IMR-90 (cell line): ENCODE measurements around the gene SERPINB4. TPM values are rescaled to one million over a fixed set of nuclear protein-coding genes. Genes with fewer than 3 reads are reported as not detected.
A peak's percentile ranks its signal among the peaks of the same experiment; 100 is the strongest.

Experiments
- ATAC-seq: fragments of 200-7000 bp; cut with Tn5 transposase; 2 replicates; pipeline ENCODE4 v1.9.1; 2020; ENCODE audit warnings: low read depth, mild to moderate bottlenecking, moderate library complexity
- BruUV-seq: library from RNA; stranded (reverse); fragments of 400-500 nt; replicated peaks from 2 replicates; lab custom pipeline; 2021; lab: Mats Ljungman, UMichigan
- CTCF ChIA-PET: fragments of 300-600 bp; formaldehyde crosslinking; extraction: SDS; loops from one replicate; lab custom pipeline; 2021; ENCODE audit warnings: antibody characterized with exemption; lab: Yijun Ruan, JAX
- POLR2A ChIA-PET: fragments of 300-600 bp; sonication (Branson Sonifier 250); formaldehyde crosslinking; loops from one replicate; lab custom pipeline; 2022; ENCODE audit warnings: antibody characterized with exemption; ENCODE audit not compliant: unreplicated experiment; lab: Charles Lee
- DNase-seq: peaks from one replicate; pipeline ENCODE4 v3.0.0; 2013
- H2AFZ ChIP-seq: replicated peaks from 2 replicates; pipeline ENCODE3; 2013; ENCODE audit warnings: low read length, mild to moderate bottlenecking; ENCODE audit not compliant: poor library complexity
- H2AK5ac ChIP-seq: 2 replicates; pipeline ENCODE4 v1.6.1; 2013; ENCODE audit warnings: low read depth, low read length, inconsistent platforms
- H2AK9ac ChIP-seq: replicated peaks from 2 replicates; pipeline ENCODE3; 2013; ENCODE audit warnings: mild to moderate bottlenecking, low read depth, low read length, moderate library complexity; ENCODE audit not compliant: poor library complexity
- H2BK120ac ChIP-seq: 2 replicates; pipeline ENCODE4 v1.6.1; 2013; ENCODE audit warnings: low read depth, low read length, inconsistent platforms
- H2BK15ac ChIP-seq: 3 replicates; pipeline ENCODE4 v1.6.1; 2013; ENCODE audit warnings: low read depth, low read length, inconsistent platforms
- H2BK20ac ChIP-seq: 2 replicates; pipeline ENCODE4 v1.6.1; 2013; ENCODE audit warnings: low read depth, mild to moderate bottlenecking, inconsistent platforms, low read length, moderate library complexity
- H2BK5ac ChIP-seq: 2 replicates; pipeline ENCODE4 v1.6.1; 2013; ENCODE audit warnings: mild to moderate bottlenecking, low read depth, low read length, inconsistent platforms; ENCODE audit not compliant: poor library complexity, severe bottlenecking
- H3K14ac ChIP-seq: replicated peaks from 2 replicates; pipeline ENCODE4 v1.6.1; 2013; ENCODE audit warnings: low read depth, low read length, inconsistent platforms
- H3K18ac ChIP-seq: 2 replicates; pipeline ENCODE4 v1.6.1; 2013; ENCODE audit warnings: low read depth, low read length, control low read depth
- H3K23ac ChIP-seq: 2 replicates; pipeline ENCODE4 v1.6.1; 2013; ENCODE audit warnings: low read depth, low read length, inconsistent platforms
- H3K27ac ChIP-seq: 2 replicates; pipeline ENCODE4 v1.5.1; 2013; ENCODE audit warnings: mild to moderate bottlenecking, control low read depth, low read length; ENCODE audit not compliant: insufficient read depth
- H3K27me3 ChIP-seq: 2 replicates; pipeline ENCODE4 v1.6.1; 2013; ENCODE audit warnings: low read length; ENCODE audit not compliant: control insufficient read depth, insufficient read depth
- H3K36me3 ChIP-seq: 2 replicates; pipeline ENCODE4 v1.6.1; 2013; ENCODE audit warnings: low read length, mixed read lengths; ENCODE audit not compliant: control insufficient read depth, insufficient read depth
- H3K4ac ChIP-seq: 2 replicates; pipeline ENCODE4 v1.6.1; 2013; ENCODE audit warnings: low read depth, low read length, inconsistent platforms
- H3K4me1 ChIP-seq: 2 replicates; pipeline ENCODE4 v1.6.1; 2013; ENCODE audit warnings: low read length, mixed read lengths; ENCODE audit not compliant: control insufficient read depth, insufficient read depth
- H3K4me2 ChIP-seq: 2 replicates; pipeline ENCODE4 v1.6.1; 2013; ENCODE audit warnings: low read depth, mild to moderate bottlenecking, control low read depth, low read length, moderate library complexity
- H3K4me3 ChIP-seq: 2 replicates; pipeline ENCODE4 v1.5.1; 2013; ENCODE audit warnings: low read depth, mild to moderate bottlenecking, control low read depth, low read length, moderate library complexity; ENCODE audit not compliant: insufficient read depth
- H3K56ac ChIP-seq: 2 replicates; pipeline ENCODE4 v1.6.1; 2013; ENCODE audit warnings: low read length, inconsistent platforms; ENCODE audit not compliant: insufficient read depth; ENCODE audit errors: extremely low read depth
- H3K79me1 ChIP-seq, 2 experiments: 2 replicates each; pipeline ENCODE4 v1.6.1; 2013; ENCODE audit warnings: low read length in 2 of 2, inconsistent platforms in 1 of 2, low read depth in 1 of 2
- H3K9ac ChIP-seq: 2 replicates; pipeline ENCODE4 v1.6.1; 2013; ENCODE audit warnings: low read depth, low read length, control low read depth
- H3K9me1 ChIP-seq: 2 replicates; pipeline ENCODE4 v1.6.1; 2013; ENCODE audit warnings: low read length, inconsistent platforms; ENCODE audit not compliant: insufficient read depth
- H3K9me3 ChIP-seq: 2 replicates; pipeline ENCODE4 v1.6.1; 2013; ENCODE audit warnings: low read length; ENCODE audit not compliant: control insufficient read depth, insufficient read depth
- H4K20me1 ChIP-seq: 2 replicates; pipeline ENCODE4 v1.6.1; 2013; ENCODE audit warnings: low read length, inconsistent platforms; ENCODE audit not compliant: insufficient read depth
- H4K5ac ChIP-seq: 2 replicates; pipeline ENCODE4 v1.6.1; 2013; ENCODE audit warnings: mild to moderate bottlenecking, low read depth, low read length, control low read depth
- H4K8ac ChIP-seq, 2 experiments: 2 replicates each; pipeline ENCODE4 v1.6.1; 2013; ENCODE audit warnings: low read depth in 2 of 2, low read length in 2 of 2, control low read depth in 1 of 2, inconsistent platforms in 1 of 2
- H4K91ac ChIP-seq: 2 replicates; pipeline ENCODE4 v1.6.1; 2013; ENCODE audit warnings: low read depth, low read length, inconsistent platforms; ENCODE audit not compliant: insufficient read depth
- CEBPB ChIP-seq: IDR thresholded peaks from 2 replicates; pipeline ENCODE4 v1.6.1; 2012; ENCODE audit warnings: low read depth, low read length, improper control_type of control experiment
- WGBS, 2 experiments: methylation state at CpG; one replicate each; pipeline versions ENCODE4 v1.1.5 to v1.1.7; 2013; ENCODE audit warnings: missing lambda C conversion rate in 2 of 2; ENCODE audit not compliant: insufficient read length in 1 of 2; ENCODE audit errors: extremely low coverage in 2 of 2; 5-methylcytosine and 5-hydroxymethylcytosine counted together
- dilution Hi-C: fragments of 300-500 bp; cut with HindIII; formaldehyde crosslinking; loops from one replicate; pipeline ENCODE4 v1.14.3; 2018; ENCODE audit warnings: low sequenced_read_pairs; ENCODE audit not compliant: unreplicated experiment
- in situ Hi-C: fragments of 300-500 bp; cut with MboI; formaldehyde crosslinking; loops from 3 replicates; pipeline ENCODE4 v1.14.3; 2019; ENCODE audit warnings: low sequenced_read_pairs, inconsistent platforms, mixed read lengths
- intact Hi-C: fragments of 100-400 bp; cut with micrococcal nuclease; formaldehyde crosslinking; loops from 2 replicates; pipeline ENCODE4 v1.10.0; 2022
- polyA plus RNA-seq, 3 experiments: library from polyadenylated mRNA; depleted of rRNA; stranded (reverse); fragments of >200 nt; gene quantifications; 2 replicates each; pipeline ENCODE4 v1.2.3, GENCODE V29; 2012; ENCODE audit warnings: low replicate concordance in 1 of 3
- total RNA-seq: library from RNA; depleted of rRNA; stranded (reverse); fragments of >200 nt; gene quantifications from 2 replicates; pipeline ENCODE4 v1.2.3, GENCODE V29; 2012
- TF ChIP-seq, protein P1 (sequence below): conservative IDR thresholded peaks from 2 replicates; pipeline ENCODE4 v1.5.1; 2012; ENCODE audit warnings: mild to moderate bottlenecking, low read depth, low read length, improper control_type of control experiment

The SERPINB4 gene
- total and polyA plus RNA-seq, 2 of the 4 experiments (the other 2 are of a cell fraction): not detected

DNA sequence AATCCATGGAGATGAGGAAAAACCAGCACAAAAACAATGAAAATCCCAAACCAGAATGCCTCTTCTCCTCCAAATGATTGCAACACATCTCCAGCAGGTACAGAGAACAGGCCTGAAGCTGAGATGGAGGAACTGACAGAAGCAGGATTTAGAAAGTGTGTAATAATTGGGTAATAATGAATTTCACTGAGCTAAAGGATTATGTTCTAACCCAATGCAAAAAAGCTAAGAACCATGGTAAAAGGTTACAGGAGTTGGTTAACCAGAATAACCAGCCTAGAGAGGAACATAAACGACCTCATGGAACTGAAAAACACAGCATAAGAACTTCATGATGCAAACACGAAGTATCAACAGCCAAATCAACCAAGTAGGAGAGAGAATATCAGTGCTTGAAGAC, 45.0 kb upstream of the SERPINB4 start:
- no peak overlapping the region for H3K18ac ChIP-seq
- no peak overlapping the region for H2BK20ac ChIP-seq
- DNase-seq: no peak
- ATAC-seq: no peak
- H3K4me3 ChIP-seq: no peak overlapping the region
- H3K9ac ChIP-seq: no peak overlapping the region
- no peak overlapping the region for H2AK5ac ChIP-seq
- in situ Hi-C loops: no loop called here
- H3K4me1 ChIP-seq: no peaks in the 10 kb centered on the region; the same call in 1 of the 2 replicates
- H3K23ac ChIP-seq: no peak overlapping the region
- no peak overlapping the region for H4K91ac ChIP-seq
- no peak overlapping the region for H2AK9ac ChIP-seq
- H3K27me3 ChIP-seq: no peaks in the 10 kb centered on the region
- H2BK120ac ChIP-seq: no peak overlapping the region
- H2BK5ac ChIP-seq: no peak overlapping the region
- ChIA-PET POLR2A (no interaction called here), CTCF (interaction anchor here (0.5 to 0.6 kb wide), 2 partner anchors 11 to 40 kb away, joined by 5 to 6 read pairs; no protein-coding TSS in a partner anchor)
- H3K79me1 ChIP-seq: no peaks in the 10 kb centered on the region
- H3K14ac ChIP-seq: no peak overlapping the region
- WGBS, 2 experiments: no CpG with 5 or more reads among the region's 2 CpGs
- dilution Hi-C loops: no loop called here
- H3K4me2 ChIP-seq: no peak overlapping the region
- no peaks in the 10 kb centered on the region for H3K9me1 ChIP-seq
- H4K20me1 ChIP-seq: no peaks in the 10 kb centered on the region
- H3K9me3 ChIP-seq: no peaks in the 10 kb centered on the region; the same call in 1 of the 2 replicates
- no peak overlapping the region for H3K56ac ChIP-seq
- H4K5ac ChIP-seq: no peak overlapping the region
- H3K36me3 ChIP-seq: no peaks in the 10 kb centered on the region
- intact Hi-C loops: no loop called here
- H4K8ac ChIP-seq: no peak overlapping the region
- H2AFZ ChIP-seq: no peak overlapping the region
- no peak overlapping the region; the same call in 2 of the 3 replicates for H2BK15ac ChIP-seq
- H3K4ac ChIP-seq: no peak overlapping the region
- H3K27ac ChIP-seq: no peak overlapping the region
- TF ChIP-seq, protein P1, sequence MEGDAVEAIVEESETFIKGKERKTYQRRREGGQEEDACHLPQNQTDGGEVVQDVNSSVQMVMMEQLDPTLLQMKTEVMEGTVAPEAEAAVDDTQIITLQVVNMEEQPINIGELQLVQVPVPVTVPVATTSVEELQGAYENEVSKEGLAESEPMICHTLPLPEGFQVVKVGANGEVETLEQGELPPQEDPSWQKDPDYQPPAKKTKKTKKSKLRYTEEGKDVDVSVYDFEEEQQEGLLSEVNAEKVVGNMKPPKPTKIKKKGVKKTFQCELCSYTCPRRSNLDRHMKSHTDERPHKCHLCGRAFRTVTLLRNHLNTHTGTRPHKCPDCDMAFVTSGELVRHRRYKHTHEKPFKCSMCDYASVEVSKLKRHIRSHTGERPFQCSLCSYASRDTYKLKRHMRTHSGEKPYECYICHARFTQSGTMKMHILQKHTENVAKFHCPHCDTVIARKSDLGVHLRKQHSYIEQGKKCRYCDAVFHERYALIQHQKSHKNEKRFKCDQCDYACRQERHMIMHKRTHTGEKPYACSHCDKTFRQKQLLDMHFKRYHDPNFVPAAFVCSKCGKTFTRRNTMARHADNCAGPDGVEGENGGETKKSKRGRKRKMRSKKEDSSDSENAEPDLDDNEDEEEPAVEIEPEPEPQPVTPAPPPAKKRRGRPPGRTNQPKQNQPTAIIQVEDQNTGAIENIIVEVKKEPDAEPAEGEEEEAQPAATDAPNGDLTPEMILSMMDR: no peak
- peak; percentile 30; the same call in 1 of the 2 replicates for TF ChIP-seq CEBPB
- BruUV-seq: no TSS peak
